A549 (cell line): Measurements from ENCODE around the gene PGBD5.

Experiments used
- CTCF ChIP-seq: fragments of >200 bp; sonication (Bioruptor Twin); formaldehyde crosslinking; IDR thresholded peaks from 3 replicates; pipeline ENCODE4 v1.5.1; 2016
- EP300 ChIP-seq, 2 experiments: fragments of >200 bp; sonication (Bioruptor Twin); formaldehyde crosslinking; IDR thresholded peaks; 2 replicates in 1 of 2; 3 replicates in 1 of 2; pipeline ENCODE4 v1.6.1; 2016 to 2017
- ESRRA ChIP-seq: fragments of 150-350 bp; IDR thresholded peaks from 2 replicates; pipeline ENCODE4 v1.6.1; 2014; ENCODE audit warnings: mild to moderate bottlenecking, low read length, borderline replicate concordance
- HOXB5 ChIP-seq: fragments of 250-450 bp; sonication (Bioruptor Pico); IDR thresholded peaks from 2 replicates; pipeline ENCODE4 v1.5.0; 2020; ENCODE audit warnings: mild to moderate bottlenecking, moderate library complexity
- MAFK ChIP-seq: fragments of 450-650 bp; IDR thresholded peaks from 2 replicates; pipeline ENCODE4 v1.6.1; 2014; ENCODE audit not compliant: partially characterized antibody
- NR3C1 ChIP-seq: fragments of >200 bp; sonication (Bioruptor Twin); formaldehyde crosslinking; IDR thresholded peaks from 3 replicates; pipeline ENCODE4 v1.6.1; 2017
- POLR2A ChIP-seq: IDR thresholded peaks from 2 replicates; pipeline ENCODE4 v1.6.1; 2012; ENCODE audit warnings: mild to moderate bottlenecking, low read length
- TF ChIP-seq, protein P1 (sequence below): fragments of >200 bp; sonication (Bioruptor Twin); formaldehyde crosslinking; IDR thresholded peaks from 3 replicates; pipeline ENCODE4 v1.6.1; 2016
- TF ChIP-seq, protein P2 (sequence below): IDR thresholded peaks from 2 replicates; pipeline ENCODE4 v1.6.1; 2012
- TF ChIP-seq, protein P3 (sequence below): fragments of 450-650 bp; IDR thresholded peaks from 2 replicates; pipeline ENCODE4 v1.6.1; 2014; ENCODE audit warnings: antibody characterized with exemption

DNA sequence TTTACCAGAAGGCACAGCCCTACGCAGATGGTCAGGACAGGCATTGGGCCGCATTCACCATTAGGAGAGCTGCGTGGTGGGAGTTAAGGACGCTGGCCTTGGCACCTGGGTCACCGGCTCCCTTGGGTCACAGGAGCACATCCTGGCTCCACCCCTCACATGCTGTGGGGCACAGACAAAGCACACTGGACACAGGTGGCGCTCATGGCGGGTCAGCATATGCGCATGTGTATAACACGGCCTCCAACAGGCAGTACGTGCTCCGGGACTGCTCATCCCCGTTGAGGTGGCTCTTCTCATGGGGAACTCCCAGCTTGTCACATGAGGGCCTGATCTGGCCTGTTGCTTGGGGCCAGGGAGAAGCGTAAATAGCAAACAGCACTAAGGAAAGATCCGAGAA lies 25.0 kb downstream of the PGBD5 start:
- TF ChIP-seq MAFK: no peak
- no peak for TF ChIP-seq NR3C1
- TF ChIP-seq, protein P1, sequence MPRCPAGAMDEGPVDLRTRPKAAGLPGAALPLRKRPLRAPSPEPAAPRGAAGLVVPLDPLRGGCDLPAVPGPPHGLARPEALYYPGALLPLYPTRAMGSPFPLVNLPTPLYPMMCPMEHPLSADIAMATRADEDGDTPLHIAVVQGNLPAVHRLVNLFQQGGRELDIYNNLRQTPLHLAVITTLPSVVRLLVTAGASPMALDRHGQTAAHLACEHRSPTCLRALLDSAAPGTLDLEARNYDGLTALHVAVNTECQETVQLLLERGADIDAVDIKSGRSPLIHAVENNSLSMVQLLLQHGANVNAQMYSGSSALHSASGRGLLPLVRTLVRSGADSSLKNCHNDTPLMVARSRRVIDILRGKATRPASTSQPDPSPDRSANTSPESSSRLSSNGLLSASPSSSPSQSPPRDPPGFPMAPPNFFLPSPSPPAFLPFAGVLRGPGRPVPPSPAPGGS: no peak
- no peak for TF ChIP-seq CTCF
- TF ChIP-seq HOXB5: no peak
- no peak for TF ChIP-seq POLR2A
- TF ChIP-seq, protein P2, sequence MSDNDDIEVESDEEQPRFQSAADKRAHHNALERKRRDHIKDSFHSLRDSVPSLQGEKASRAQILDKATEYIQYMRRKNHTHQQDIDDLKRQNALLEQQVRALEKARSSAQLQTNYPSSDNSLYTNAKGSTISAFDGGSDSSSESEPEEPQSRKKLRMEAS: no peak
- TF ChIP-seq, protein P3, sequence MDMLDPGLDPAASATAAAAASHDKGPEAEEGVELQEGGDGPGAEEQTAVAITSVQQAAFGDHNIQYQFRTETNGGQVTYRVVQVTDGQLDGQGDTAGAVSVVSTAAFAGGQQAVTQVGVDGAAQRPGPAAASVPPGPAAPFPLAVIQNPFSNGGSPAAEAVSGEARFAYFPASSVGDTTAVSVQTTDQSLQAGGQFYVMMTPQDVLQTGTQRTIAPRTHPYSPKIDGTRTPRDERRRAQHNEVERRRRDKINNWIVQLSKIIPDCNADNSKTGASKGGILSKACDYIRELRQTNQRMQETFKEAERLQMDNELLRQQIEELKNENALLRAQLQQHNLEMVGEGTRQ: no peak
- no peak for TF ChIP-seq EP300 (IDR thresholded peaks at IDR 0.05)
- TF ChIP-seq ESRRA: no peak
